ENCODE results near the gene CHL1.

- no peak for TF ChIP-seq EZH2 (IDR thresholded peaks at IDR 0.05; ENCODE audit: borderline replicate concordance, low read depth, low read length, severe bottlenecking)
- TF ChIP-seq, protein P1, sequence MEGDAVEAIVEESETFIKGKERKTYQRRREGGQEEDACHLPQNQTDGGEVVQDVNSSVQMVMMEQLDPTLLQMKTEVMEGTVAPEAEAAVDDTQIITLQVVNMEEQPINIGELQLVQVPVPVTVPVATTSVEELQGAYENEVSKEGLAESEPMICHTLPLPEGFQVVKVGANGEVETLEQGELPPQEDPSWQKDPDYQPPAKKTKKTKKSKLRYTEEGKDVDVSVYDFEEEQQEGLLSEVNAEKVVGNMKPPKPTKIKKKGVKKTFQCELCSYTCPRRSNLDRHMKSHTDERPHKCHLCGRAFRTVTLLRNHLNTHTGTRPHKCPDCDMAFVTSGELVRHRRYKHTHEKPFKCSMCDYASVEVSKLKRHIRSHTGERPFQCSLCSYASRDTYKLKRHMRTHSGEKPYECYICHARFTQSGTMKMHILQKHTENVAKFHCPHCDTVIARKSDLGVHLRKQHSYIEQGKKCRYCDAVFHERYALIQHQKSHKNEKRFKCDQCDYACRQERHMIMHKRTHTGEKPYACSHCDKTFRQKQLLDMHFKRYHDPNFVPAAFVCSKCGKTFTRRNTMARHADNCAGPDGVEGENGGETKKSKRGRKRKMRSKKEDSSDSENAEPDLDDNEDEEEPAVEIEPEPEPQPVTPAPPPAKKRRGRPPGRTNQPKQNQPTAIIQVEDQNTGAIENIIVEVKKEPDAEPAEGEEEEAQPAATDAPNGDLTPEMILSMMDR (IDR thresholded peaks at IDR 0.05; ENCODE audit: borderline replicate concordance, extremely low read depth, low read length, poor library complexity, severe bottlenecking): no peak
Measured at GRCh38 chr3:330494-331115, 134.0 kb downstream of the CHL1 start.

Data from DND-41 (cell line).